K562 (cell line): Measurements from ENCODE around the gene TLNRD1. TPM values are rescaled to one million over a fixed set of nuclear protein-coding genes. Genes with fewer than 3 reads are reported as not detected.

ENCODE experiments used
- ATAC-seq: fragments of 200-7000 bp; cut with Tn5 transposase; 3 replicates; pipeline ENCODE4 v1.9.1; 2020; ENCODE audit warnings: moderate library complexity
- BruUV-seq: library from RNA; stranded (reverse); fragments of 400-500 nt; replicated peaks from 2 replicates; lab custom pipeline; 2021; lab: Mats Ljungman, UMichigan
- CTCF ChIA-PET: fragments of 300-600 bp; formaldehyde crosslinking; extraction: SDS; loops from one replicate; lab custom pipeline; 2021; ENCODE audit warnings: low intra/inter-chr PET ratio; lab: Yijun Ruan, JAX
- POLR2A ChIA-PET: fragments of 300-600, 350-650 bp; sonication (Branson Sonifier 250); formaldehyde crosslinking; extraction: SDS; loops from one replicate; lab custom pipeline; 2021; ENCODE audit warnings: antibody characterized with exemption, inconsistent platforms; lab: Yijun Ruan, JAX
- DNase-seq, 4 experiments: peaks; one replicate each; pipeline versions ENCODE4 v3.0.0 to v3.0.0-alpha.2; 2011 to 2018; ENCODE audit warnings: low spot score in 3 of 4, mixed read lengths in 3 of 4; ENCODE audit errors: extremely low read depth in 1 of 4
- FAIRE-seq: peaks from 2 replicates; lab custom pipeline; 2011; peaks lifted over from hg19 to GRCh38; lab: Jason Lieb, UNC
- H2AFZ ChIP-seq: 2 replicates; pipeline ENCODE4 v1.6.0; 2011; ENCODE audit warnings: low read depth, low read length, control low read depth, inconsistent platforms
- H3K27ac ChIP-seq: fragments of 200-600 bp; 3 replicates; pipeline ENCODE4 v1.8.0; 2011; ENCODE audit warnings: low read depth, mild to moderate bottlenecking, control low read depth, inconsistent platforms, low read length, moderate library complexity, mixed read lengths; ENCODE audit errors: extremely low read depth
- H3K27me3 ChIP-seq, 2 experiments: fragments of 300-600 bp in 1 of 2; 2 replicates in 1 of 2; 3 replicates in 1 of 2; pipeline versions ENCODE4 v1.6.0 to v1.8.0; 2011; ENCODE audit warnings: inconsistent platforms in 2 of 2, low read length in 2 of 2, mild to moderate bottlenecking in 1 of 2, mixed read lengths in 1 of 2, moderate library complexity in 1 of 2; ENCODE audit not compliant: control insufficient read depth in 2 of 2, insufficient read depth in 2 of 2
- H3K36me3 ChIP-seq: fragments of 300-600 bp; 3 replicates; pipeline ENCODE4 v1.8.0; 2011; ENCODE audit warnings: mild to moderate bottlenecking, low read length, inconsistent platforms; ENCODE audit not compliant: control insufficient read depth, insufficient read depth
- H3K4me1 ChIP-seq, 2 experiments: fragments of 200-600 bp in 1 of 2; replicated peaks in 1 of 2; 2 replicates in 1 of 2; 3 replicates in 1 of 2; pipeline versions ENCODE4 v1.5.1 to v1.8.0; 2011; ENCODE audit warnings: inconsistent platforms in 2 of 2, low read length in 2 of 2, mild to moderate bottlenecking in 1 of 2, mixed read lengths in 1 of 2, moderate library complexity in 1 of 2; ENCODE audit not compliant: control insufficient read depth in 2 of 2, insufficient read depth in 2 of 2
- H3K4me2 ChIP-seq: 2 replicates; pipeline ENCODE4 v1.6.1; 2011; ENCODE audit warnings: low read length, control low read depth, inconsistent platforms, mixed read lengths; ENCODE audit not compliant: insufficient read depth
- H3K4me3 ChIP-seq: fragments of 200-600 bp; sonication (generic), shearing (Covaris generic); 2 replicates; pipeline ENCODE4 v1.5.1; 2016; ENCODE audit warnings: control low read depth, inconsistent platforms
- H3K79me2 ChIP-seq: fragments of 200-600 bp; 3 replicates; pipeline ENCODE4 v1.8.0; 2011; ENCODE audit warnings: low read length, inconsistent platforms; ENCODE audit not compliant: control insufficient read depth, insufficient read depth
- H3K9ac ChIP-seq, 2 experiments: 2 replicates each; pipeline versions ENCODE4 v1.6.0 to v1.6.1; 2011; ENCODE audit warnings: low read depth in 2 of 2, low read length in 2 of 2, control low read depth in 1 of 2, inconsistent platforms in 1 of 2, mild to moderate bottlenecking in 1 of 2, mixed read lengths in 1 of 2; ENCODE audit not compliant: insufficient read depth in 1 of 2
- H3K9me1 ChIP-seq: one replicate; pipeline ENCODE4 v1.6.0; 2011; ENCODE audit warnings: inconsistent platforms, mild to moderate bottlenecking, low read length, moderate library complexity; ENCODE audit not compliant: control insufficient read depth, insufficient read depth
- H3K9me3 ChIP-seq: replicated peaks from 2 replicates; pipeline ENCODE4 v1.5.1; 2011; ENCODE audit warnings: low read depth, low read length, inconsistent platforms; ENCODE audit not compliant: control insufficient read depth, insufficient read depth
- H4K20me1 ChIP-seq: replicated peaks from 2 replicates; pipeline ENCODE4 v1.6.1; 2011; ENCODE audit warnings: low read length, inconsistent platforms, mixed read lengths; ENCODE audit not compliant: control insufficient read depth, insufficient read depth
- ATF6 ChIP-seq: sonication (generic); formaldehyde crosslinking; IDR thresholded peaks from 2 replicates; pipeline ENCODE4 v1.4.0; 2020; ENCODE audit warnings: mild to moderate bottlenecking, missing genetic modification reagents
- LARP7 ChIP-seq: fragments of 450-650 bp; IDR thresholded peaks from 2 replicates; pipeline ENCODE4 v1.6.1; 2016
- RAD51 ChIP-seq: fragments of 450-650 bp; IDR thresholded peaks from 2 replicates; pipeline ENCODE4 v1.7.1; 2016; ENCODE audit warnings: low read depth, mild to moderate bottlenecking, borderline replicate concordance
- RB1 ChIP-seq: fragments of 450-650 bp; IDR thresholded peaks from 2 replicates; pipeline ENCODE4 v1.6.1; 2017; ENCODE audit warnings: low read depth, mild to moderate bottlenecking
- SETDB1 ChIP-seq: IDR thresholded peaks from one replicate; pipeline ENCODE4 v1.6.1; 2012; ENCODE audit warnings: low read length, control low read depth, inconsistent platforms
- ZNF174 ChIP-seq: fragments of 250-450 bp; sonication (Bioruptor Pico); IDR thresholded peaks from 2 replicates; pipeline ENCODE4 v1.4.0; 2020; ENCODE audit warnings: mild to moderate bottlenecking
- WGBS: fragments of 100-300 bp; shearing (Covaris generic); methylation state at CpG from one replicate; pipeline ENCODE4 v1.1.6; 2016; ENCODE audit warnings: low coverage, mixed read lengths; ENCODE audit not compliant: insufficient coverage; ENCODE audit errors: missing lambda C conversion rate; 5-methylcytosine and 5-hydroxymethylcytosine counted together
- in situ Hi-C: fragments of 300-500 bp; cut with MboI; formaldehyde crosslinking; loops from 4 replicates; pipeline ENCODE4 v1.15.0; 2018; ENCODE audit warnings: inconsistent platforms, mixed read lengths
- intact Hi-C: fragments of 100-400 bp; cut with micrococcal nuclease; formaldehyde crosslinking; loops from 2 replicates; pipeline ENCODE4 v1.14.2; 2022
- polyA plus RNA-seq, 8 experiments: library from polyadenylated mRNA; depleted of rRNA in 4 of 8; stranded (reverse) in 5 of 8; unstranded in 3 of 8; fragments of >200 nt; fragmentation: Nextera tagmentation in 2 of 8; fragmentation: Illumina TruSeq in 1 of 8; extraction: Ambion mirVana in 2 of 8; extraction: Trizol in 1 of 8; gene quantifications; 2 replicates each; pipeline versions ENCODE4 v1.2.1 to v1.2.3, GENCODE V29; 2011 to 2014; ENCODE audit warnings: inconsistent platforms in 1 of 8, missing spikeins in 1 of 8
- total RNA-seq, 7 experiments: library from RNA; depleted of rRNA in 6 of 7; stranded (reverse); fragments of >200 nt in 6 of 7; fragmentation: Illumina TruSeq in 2 of 7; extraction: Trizol in 2 of 7; gene quantifications; 2 replicates each; pipeline versions ENCODE4 v1.2.1 to v1.2.3, GENCODE V29; 2011 to 2021; ENCODE audit warnings: low replicate concordance in 1 of 7

Gene TLNRD1
- total and polyA plus RNA-seq, 9 of the 15 experiments (the other 6 are each of a cell fraction or from before 2014, with no cell fraction given) = 1.1 to 33.1 (median 5.7) TPM

- no peak for TF ChIP-seq ATF6
- TF ChIP-seq, all 486 proteins: peak for 0
These were observed 25.8 kb upstream of the TLNRD1 start (continued) for GRCh38 chr15:80974914-80975313.

GRCh38 chr15:80976851-80977250 is 23.9 kb upstream of the TLNRD1 start:
- H3K9me1 ChIP-seq = peaks cover 4% of the 10 kb centered on the region
- ATAC-seq (no peak), FAIRE-seq (no peak), DNase-seq (no peak)
- intact Hi-C loops (loop anchor here (1.0 to 2.0 kb wide), 4 partner anchors 14 to 289 kb away; no protein-coding TSS in a partner anchor), in situ Hi-C loops (loop anchor here (5.0 to 10.0 kb wide), 2 partner anchors 290 to 428 kb away; no protein-coding TSS in a partner anchor)
- no peaks in the 10 kb centered on the region for H3K27me3 ChIP-seq
- no TSS peak for BruUV-seq
- ChIA-PET CTCF (interaction anchor here (0.6 to 5.2 kb wide), 7 partner anchors 13 to 424 kb away, joined by 3 to 115 read pairs (median 6); partner anchors contain the start of gene MESD), POLR2A (interaction anchor here (0.7 to 2.4 kb wide), 4 partner anchors 11 to 289 kb away, joined by 3 to 15 read pairs (median 4); no protein-coding TSS in a partner anchor)
- no peaks in the 10 kb centered on the region for H3K9me3 ChIP-seq
- no peak for TF ChIP-seq LARP7
- no peak for TF ChIP-seq ZNF174 (CRISPR knock-in tag)
- TF ChIP-seq RB1 = no peak
- no peak for TF ChIP-seq RAD51
- TF ChIP-seq SETDB1 = no peak
- H3K9ac ChIP-seq = no peak overlapping the region
- peaks cover 47% of the 10 kb centered on the region for H3K36me3 ChIP-seq
- no peak overlapping the region for H2AFZ ChIP-seq
- no peak overlapping the region for H3K4me3 ChIP-seq
- no peak overlapping the region for H3K27ac ChIP-seq
- peaks cover 19% of the 10 kb centered on the region for H4K20me1 ChIP-seq
- WGBS = 92% methylated on average over 4 of the region's 4 CpGs
- no peak overlapping the region for H3K4me2 ChIP-seq
- H3K4me1 ChIP-seq = peaks cover 0 to 3% of the 10 kb centered on the region in 2 experiments; a peak in 2 of 5 replicates
- H3K79me2 ChIP-seq = peaks cover 20% of the 10 kb centered on the region; the same call in 2 of the 3 replicates
